Epithelial cell of proximal tubule (primary cell): ENCODE results near the gene SPATA24. TPM values are rescaled to one million over a fixed set of nuclear protein-coding genes. Genes with fewer than 3 reads are reported as not detected.

Experiments
- DNase-seq: peaks from one replicate; pipeline ENCODE4 v3.0.0-alpha.2; 2011; ENCODE audit warnings: low read depth
- H3K4me3 ChIP-seq: 2 replicates; pipeline ENCODE4 v1.5.1; 2011; ENCODE audit warnings: low read depth, mild to moderate bottlenecking, low read length
- total RNA-seq: library from RNA; depleted of rRNA; stranded (reverse); fragments of >200 nt; gene quantifications from 2 replicates; pipeline ENCODE4 v1.2.3, GENCODE V29; 2015
- TF ChIP-seq, protein P1 (sequence below): conservative IDR thresholded peaks from 2 replicates; pipeline ENCODE4 v1.5.1; 2012; ENCODE audit warnings: low read depth, mild to moderate bottlenecking, low read length

The SPATA24 gene
- total RNA-seq, 1 donor from 2014 or later = 2.2 TPM

DNA sequence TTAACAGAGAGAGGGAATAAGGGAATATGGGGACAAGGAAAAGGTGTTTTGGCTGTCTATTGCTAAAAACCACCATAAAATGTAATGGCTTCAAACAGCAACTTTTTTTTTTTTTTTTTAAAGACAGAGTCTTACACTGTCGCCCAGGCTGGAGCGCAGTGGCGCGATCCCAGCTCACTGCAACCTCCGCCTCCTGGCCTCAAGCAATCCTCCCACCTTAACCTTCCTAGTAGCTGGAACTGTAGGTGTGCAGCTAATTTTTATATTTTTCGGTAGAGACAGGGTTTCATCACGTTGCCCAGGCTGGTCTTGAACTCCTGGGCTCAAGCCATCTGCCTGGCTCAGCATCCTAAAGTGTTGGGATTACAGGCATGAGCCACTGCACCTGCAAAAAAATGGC is 4.3 kb upstream of the SPATA24 start:
- TF ChIP-seq, protein P1, sequence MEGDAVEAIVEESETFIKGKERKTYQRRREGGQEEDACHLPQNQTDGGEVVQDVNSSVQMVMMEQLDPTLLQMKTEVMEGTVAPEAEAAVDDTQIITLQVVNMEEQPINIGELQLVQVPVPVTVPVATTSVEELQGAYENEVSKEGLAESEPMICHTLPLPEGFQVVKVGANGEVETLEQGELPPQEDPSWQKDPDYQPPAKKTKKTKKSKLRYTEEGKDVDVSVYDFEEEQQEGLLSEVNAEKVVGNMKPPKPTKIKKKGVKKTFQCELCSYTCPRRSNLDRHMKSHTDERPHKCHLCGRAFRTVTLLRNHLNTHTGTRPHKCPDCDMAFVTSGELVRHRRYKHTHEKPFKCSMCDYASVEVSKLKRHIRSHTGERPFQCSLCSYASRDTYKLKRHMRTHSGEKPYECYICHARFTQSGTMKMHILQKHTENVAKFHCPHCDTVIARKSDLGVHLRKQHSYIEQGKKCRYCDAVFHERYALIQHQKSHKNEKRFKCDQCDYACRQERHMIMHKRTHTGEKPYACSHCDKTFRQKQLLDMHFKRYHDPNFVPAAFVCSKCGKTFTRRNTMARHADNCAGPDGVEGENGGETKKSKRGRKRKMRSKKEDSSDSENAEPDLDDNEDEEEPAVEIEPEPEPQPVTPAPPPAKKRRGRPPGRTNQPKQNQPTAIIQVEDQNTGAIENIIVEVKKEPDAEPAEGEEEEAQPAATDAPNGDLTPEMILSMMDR = no peak
- no peak for DNase-seq
- no peak overlapping the region for H3K4me3 ChIP-seq

DNA sequence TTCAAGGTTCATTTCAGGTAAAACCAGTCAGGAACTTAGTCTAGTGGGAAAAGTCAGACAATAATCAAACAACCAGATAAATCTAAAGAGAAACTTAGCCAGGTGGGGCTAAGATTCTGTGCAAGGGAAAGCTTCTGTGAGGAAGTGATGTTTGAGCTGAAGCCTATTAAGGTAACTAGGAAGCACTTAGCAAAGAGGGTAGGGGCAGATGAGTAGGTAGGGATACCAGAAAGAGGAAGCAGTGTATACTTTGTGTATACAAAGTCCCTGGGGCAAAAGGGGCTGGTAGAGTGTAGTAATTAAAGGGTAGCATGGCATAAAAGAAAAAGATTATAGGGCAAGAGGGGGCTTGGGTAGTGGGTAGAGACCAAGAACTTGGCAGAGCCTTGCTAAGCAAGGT is 3.6 kb upstream of the SPATA24 start:
- H3K4me3 ChIP-seq = no peak overlapping the region
- TF ChIP-seq, protein P1 = no peak
- DNase-seq = no peak

DNA sequence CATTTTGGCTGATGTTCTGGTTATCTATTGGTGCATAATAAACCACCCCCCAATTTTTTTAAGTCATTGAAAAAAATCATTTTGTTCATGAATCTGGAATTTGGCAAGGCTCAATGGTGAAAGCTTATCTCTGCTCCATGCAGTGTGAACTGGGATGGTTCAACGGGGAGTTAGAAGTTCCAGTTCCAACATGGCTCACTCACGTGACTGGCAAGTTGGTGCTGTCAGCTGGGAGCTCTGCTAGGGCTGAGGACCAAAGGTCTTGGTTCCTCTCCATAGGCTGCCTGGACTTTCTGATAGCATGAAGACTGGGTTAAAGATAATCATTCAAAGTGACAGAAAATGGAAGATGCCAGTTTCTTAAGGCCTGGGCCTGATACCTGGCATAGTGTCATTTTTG is 3.1 kb upstream of the SPATA24 start:
- TF ChIP-seq, protein P1 = no peak
- H3K4me3 ChIP-seq = no peak overlapping the region
- no peak for DNase-seq

DNA sequence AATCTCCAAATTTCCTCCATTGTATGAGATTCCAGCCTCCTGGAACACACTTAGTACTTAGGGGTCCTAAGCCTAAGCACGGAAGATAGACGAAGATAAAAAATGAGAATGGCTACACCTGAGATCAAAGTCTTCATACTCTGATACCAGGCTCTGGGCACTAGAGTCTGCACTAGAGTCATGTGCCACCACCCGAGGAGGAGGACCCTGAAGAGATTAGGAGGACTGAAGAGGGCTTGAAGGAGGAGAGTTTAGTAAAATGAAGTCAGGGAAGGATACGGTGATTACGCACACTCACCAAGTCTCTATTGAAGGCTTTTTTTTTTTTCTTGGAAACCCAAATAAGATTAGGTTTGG is 573 bp upstream of the SPATA24 start:
- DNase-seq = no peak
- peak overlapping the region; percentile 56 for H3K4me3 ChIP-seq
- TF ChIP-seq, protein P1 = no peak

DNA sequence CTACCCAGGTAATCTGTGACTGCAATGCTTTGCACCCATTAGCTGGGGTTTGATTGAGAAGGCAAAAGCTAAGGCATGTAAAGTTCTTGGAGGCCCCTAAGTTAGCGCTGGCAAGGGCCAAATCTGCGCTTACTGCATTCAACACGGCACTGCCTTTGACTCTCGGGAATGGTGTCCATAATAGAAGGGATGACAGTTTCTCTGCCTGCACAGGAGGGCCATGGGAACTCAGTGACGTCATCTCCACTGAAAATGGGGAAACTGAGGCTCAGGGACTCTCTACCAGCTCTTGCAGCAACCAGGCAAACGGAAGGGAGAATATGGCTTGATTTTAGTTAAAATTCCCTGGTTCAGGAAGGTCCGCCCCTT is 487 bp downstream of the SPATA24 start:
- no peak for DNase-seq
- TF ChIP-seq, protein P1 = no peak
- peak overlapping the region; percentile 56 for H3K4me3 ChIP-seq

DNA sequence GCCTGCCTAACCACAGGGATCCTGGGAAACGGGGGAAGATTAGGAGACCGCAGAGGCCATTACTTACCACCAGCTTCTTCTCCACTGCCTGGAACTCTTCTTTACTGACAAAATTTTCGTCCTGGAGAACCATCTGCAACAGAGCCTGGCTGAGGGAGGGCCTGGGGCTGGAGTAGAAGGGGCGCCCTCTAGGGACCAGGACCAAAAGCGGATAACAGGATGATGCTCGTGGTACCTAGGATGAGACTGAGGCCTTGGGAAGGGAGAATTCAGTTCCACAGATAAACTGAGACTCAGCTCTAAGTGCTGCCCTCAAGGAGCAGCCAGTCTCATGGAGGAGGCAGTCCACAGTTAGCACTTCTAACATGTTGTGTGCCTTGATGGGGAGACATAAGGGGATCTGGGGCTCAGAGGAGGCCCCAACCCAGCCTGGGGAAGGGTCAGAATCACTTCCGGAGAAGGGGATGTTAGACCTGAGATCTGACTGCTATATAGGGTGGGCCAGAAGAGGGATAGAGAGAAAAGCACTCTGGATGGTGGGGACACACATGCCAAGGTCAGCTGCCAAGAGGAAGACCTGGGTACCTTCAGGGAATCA is 1.2 kb downstream of the SPATA24 start:
- no peak for DNase-seq
- no peak overlapping the region for H3K4me3 ChIP-seq
- TF ChIP-seq, protein P1 = peak; percentile 65

DNA sequence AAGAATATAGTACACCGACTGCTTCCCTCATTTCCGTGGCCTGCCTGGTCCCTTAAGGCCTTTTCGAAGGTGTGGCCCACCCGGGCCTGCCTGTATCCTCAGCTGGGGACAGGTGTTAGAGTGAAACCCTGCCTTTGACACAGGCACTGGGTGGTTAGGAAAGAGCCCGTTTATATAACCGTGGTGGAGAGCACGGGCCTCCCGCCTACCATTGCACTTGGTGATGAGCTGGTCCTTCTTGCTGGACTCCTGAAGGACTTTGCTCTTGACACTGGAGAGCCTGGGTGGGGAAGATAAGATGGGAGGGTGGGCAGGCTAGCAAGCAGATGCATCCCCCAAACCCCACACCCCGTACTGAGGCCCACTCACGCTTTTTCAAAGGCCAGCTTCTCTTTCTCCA is 2.3 kb downstream of the SPATA24 start:
- no peak for DNase-seq
- TF ChIP-seq, protein P1 = no peak
- no peak overlapping the region for H3K4me3 ChIP-seq
